MM.1S (cell line): Measurements from ENCODE around the gene NSUN6.

ENCODE experiments used
- CTCF ChIP-seq: fragments of 300-600 bp; sonication (generic); IDR thresholded peaks from 2 replicates; pipeline ENCODE4 v1.5.1; 2016; ENCODE audit warnings: antibody characterized with exemption, low read length, mixed read lengths
- EZH2 ChIP-seq: fragments of 300-600 bp; sonication (generic); optimal IDR thresholded peaks from 2 replicates; pipeline ENCODE3; 2017; ENCODE audit warnings: low read depth, mild to moderate bottlenecking, antibody characterized with exemption, low read length, mixed read lengths
- EZH2phosphoT487 ChIP-seq: fragments of 300-600 bp; sonication (generic); IDR thresholded peaks from 2 replicates; pipeline ENCODE4 v1.6.1; 2018; ENCODE audit warnings: antibody characterized with exemption, low read length

GRCh38 chr10:18601321-18601720, 50.1 kb downstream of the NSUN6 start:
- TF ChIP-seq CTCF = no peak
- TF ChIP-seq EZH2 = no peak
- no peak for TF ChIP-seq EZH2phosphoT487
